HG03025 (cell line): ENCODE measurements around the gene FOXC2.

Experiments
- ATAC-seq: cut with Tn5 transposase; IDR thresholded peaks from one replicate; pipeline ENCODE4 v1.9.1; 2021; ENCODE audit warnings: mild to moderate bottlenecking, moderate library complexity; ENCODE audit not compliant: unreplicated experiment, low FRiP score

Gene FOXC2

GRCh38 chr16:86532526-86532815 is 34.2 kb upstream of the FOXC2 start:
- no peak for ATAC-seq

GRCh38 chr16:86533076-86533475 is 33.6 kb upstream of the FOXC2 start:
- no peak for ATAC-seq

GRCh38 chr16:86533767-86534351 is 32.8 kb upstream of the FOXC2 start:
- ATAC-seq, result no peak

- ATAC-seq, result no peak
Observed at GRCh38 chr16:86534779-86535615, 31.6 kb upstream of the FOXC2 start.

GRCh38 chr16:86536621-86537020 is 30.0 kb upstream of the FOXC2 start:
- ATAC-seq, result no peak

GRCh38 chr16:86537486-86537885 is 29.1 kb upstream of the FOXC2 start:
- no peak for ATAC-seq

GRCh38 chr16:86538196-86538780 is 28.3 kb upstream of the FOXC2 start:
- no peak for ATAC-seq

- ATAC-seq, result no peak
Observed at GRCh38 chr16:86540894-86541293, 25.7 kb upstream of the FOXC2 start.

GRCh38 chr16:86541560-86541959 is 25.1 kb upstream of the FOXC2 start:
- no peak for ATAC-seq

GRCh38 chr16:86542756-86543750 is 23.6 kb upstream of the FOXC2 start:
- ATAC-seq, result no peak

GRCh38 chr16:86545481-86545880 is 21.1 kb upstream of the FOXC2 start:
- no peak for ATAC-seq

- no peak for ATAC-seq
Observed at GRCh38 chr16:86545954-86546637, 20.5 kb upstream of the FOXC2 start.

GRCh38 chr16:86546638-86547013 is 20.0 kb upstream of the FOXC2 start:
- no peak for ATAC-seq

- ATAC-seq, result no peak
Observed at GRCh38 chr16:86547286-86547685, 19.3 kb upstream of the FOXC2 start.

GRCh38 chr16:86549076-86549892 is 17.3 kb upstream of the FOXC2 start:
- ATAC-seq, result no peak

GRCh38 chr16:86549893-86550190 is 16.8 kb upstream of the FOXC2 start:
- no peak for ATAC-seq

GRCh38 chr16:86550281-86550680 is 16.3 kb upstream of the FOXC2 start:
- ATAC-seq, result no peak

- ATAC-seq, result no peak
Observed at GRCh38 chr16:86553356-86553755, 13.3 kb upstream of the FOXC2 start.

GRCh38 chr16:86554599-86554916 is 12.1 kb upstream of the FOXC2 start:
- ATAC-seq, result no peak
